Measurements from ENCODE around the gene STK24.

- TF ChIP-seq BCLAF1 (IDR thresholded peaks at IDR 0.05), result no peak
- no peak for TF ChIP-seq NFYA (IDR thresholded peaks at IDR 0.05; ENCODE audit: borderline replicate concordance, low read depth, low read length)
- TF ChIP-seq SMC3 (IDR thresholded peaks at IDR 0.05; ENCODE audit: borderline replicate concordance, low read length), result no peak
- no peak for TF ChIP-seq CEBPB (IDR thresholded peaks at IDR 0.05; ENCODE audit: borderline replicate concordance in 1 of 2, low read depth in 2 of 2, low read length in 2 of 2)
- no peak for TF ChIP-seq TAF1 (IDR thresholded peaks at IDR 0.05; ENCODE audit: borderline replicate concordance, low read depth, low read length)
- TF ChIP-seq, protein P1, sequence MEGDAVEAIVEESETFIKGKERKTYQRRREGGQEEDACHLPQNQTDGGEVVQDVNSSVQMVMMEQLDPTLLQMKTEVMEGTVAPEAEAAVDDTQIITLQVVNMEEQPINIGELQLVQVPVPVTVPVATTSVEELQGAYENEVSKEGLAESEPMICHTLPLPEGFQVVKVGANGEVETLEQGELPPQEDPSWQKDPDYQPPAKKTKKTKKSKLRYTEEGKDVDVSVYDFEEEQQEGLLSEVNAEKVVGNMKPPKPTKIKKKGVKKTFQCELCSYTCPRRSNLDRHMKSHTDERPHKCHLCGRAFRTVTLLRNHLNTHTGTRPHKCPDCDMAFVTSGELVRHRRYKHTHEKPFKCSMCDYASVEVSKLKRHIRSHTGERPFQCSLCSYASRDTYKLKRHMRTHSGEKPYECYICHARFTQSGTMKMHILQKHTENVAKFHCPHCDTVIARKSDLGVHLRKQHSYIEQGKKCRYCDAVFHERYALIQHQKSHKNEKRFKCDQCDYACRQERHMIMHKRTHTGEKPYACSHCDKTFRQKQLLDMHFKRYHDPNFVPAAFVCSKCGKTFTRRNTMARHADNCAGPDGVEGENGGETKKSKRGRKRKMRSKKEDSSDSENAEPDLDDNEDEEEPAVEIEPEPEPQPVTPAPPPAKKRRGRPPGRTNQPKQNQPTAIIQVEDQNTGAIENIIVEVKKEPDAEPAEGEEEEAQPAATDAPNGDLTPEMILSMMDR (IDR thresholded peaks at IDR 0.05 in 2 of 3, conservative IDR thresholded peaks at IDR 0.05 in 1 of 3; ENCODE audit: control insufficient read depth in 2 of 3, extremely low read depth in 1 of 3, insufficient read depth in 1 of 3, low read depth in 3 of 3, low read length in 3 of 3), result no peak
- no peak for TF ChIP-seq NRF1 (conservative IDR thresholded peaks at IDR 0.05; ENCODE audit: low read depth, low read length)
- TF ChIP-seq POLR2A (IDR thresholded peaks at IDR 0.05; ENCODE audit: low read depth, low read length), result no peak
- TF ChIP-seq NFIC (IDR thresholded peaks at IDR 0.05; ENCODE audit: low read depth, low read length), result no peak; the same call in 1 of the 2 replicates
- TF ChIP-seq RAD21 (IDR thresholded peaks at IDR 0.05; ENCODE audit: insufficient read depth, low read depth, low read length), result no peak
- no peak for TF ChIP-seq JUNB (IDR thresholded peaks at IDR 0.05)
- no peak for TF ChIP-seq ETV6 (conservative IDR thresholded peaks at IDR 0.05 in 1 of 2, IDR thresholded peaks at IDR 0.05 in 1 of 2; ENCODE audit: borderline replicate concordance in 1 of 2, low read depth in 1 of 2)
- TF ChIP-seq POLR2AphosphoS5 (IDR thresholded peaks at IDR 0.05; ENCODE audit: low read length), result no peak
- TF ChIP-seq, protein P2, sequence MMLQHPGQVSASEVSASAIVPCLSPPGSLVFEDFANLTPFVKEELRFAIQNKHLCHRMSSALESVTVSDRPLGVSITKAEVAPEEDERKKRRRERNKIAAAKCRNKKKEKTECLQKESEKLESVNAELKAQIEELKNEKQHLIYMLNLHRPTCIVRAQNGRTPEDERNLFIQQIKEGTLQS (IDR thresholded peaks at IDR 0.05; ENCODE audit: borderline replicate concordance, extremely low read depth, low read depth, low read length), result no peak
Observed at GRCh38 chr13:98525456-98526181, 51.3 kb downstream of the STK24 start.
